GM23338 (cell line): ENCODE measurements around the gene BMP3. TPM values are rescaled to one million over a fixed set of nuclear protein-coding genes. Genes with fewer than 3 reads are reported as not detected.
"Not testable (repeated sequence)": the region's sequence is repeated elsewhere in the genome, so short reads cannot be mapped to it uniquely, and the experiment has no call there.

Source experiments
- ATAC-seq: fragments of 200-7000 bp; cut with Tn5 transposase; 3 replicates; pipeline ENCODE4 v1.9.1; 2020
- DNase-seq: peaks from one replicate; pipeline ENCODE4 v3.0.0-alpha.2; 2015; ENCODE audit warnings: low spot score
- H2AFZ ChIP-seq: fragments of 200-600 bp; sonication (generic); 2 replicates; pipeline ENCODE4 v1.8.0; 2016; ENCODE audit warnings: antibody characterized with exemption, mild to moderate bottlenecking, moderate library complexity
- H3F3A ChIP-seq: fragments of 200-600 bp; sonication (generic); replicated peaks from 2 replicates; pipeline ENCODE4 v1.8.0; 2017; ENCODE audit warnings: antibody characterized with exemption, mixed run types, low read depth
- H3K27ac ChIP-seq: fragments of 200-600 bp; sonication (generic); 2 replicates; pipeline ENCODE4 v1.6.1; 2016; ENCODE audit warnings: low read depth
- H3K27me3 ChIP-seq: fragments of 200-600 bp; sonication (generic); 2 replicates; pipeline ENCODE4 v1.8.0; 2016; ENCODE audit warnings: mild to moderate bottlenecking, mixed run types, moderate library complexity; ENCODE audit not compliant: insufficient read depth
- H3K36me3 ChIP-seq: fragments of 200-600 bp; sonication (generic); 2 replicates; pipeline ENCODE4 v1.8.0; 2016; ENCODE audit warnings: mild to moderate bottlenecking; ENCODE audit not compliant: insufficient read depth
- H3K4me1 ChIP-seq: fragments of 200-600 bp; sonication (generic); 2 replicates; pipeline ENCODE4 v1.8.0; 2016; ENCODE audit warnings: mild to moderate bottlenecking, moderate library complexity; ENCODE audit not compliant: insufficient read depth
- H3K4me2 ChIP-seq: fragments of 200-600 bp; sonication (generic); 2 replicates; pipeline ENCODE4 v1.7.1; 2017; ENCODE audit warnings: mixed run types
- H3K4me3 ChIP-seq: fragments of 200-600 bp; sonication (generic); 2 replicates; pipeline ENCODE4 v1.6.1; 2016; ENCODE audit warnings: mixed run types
- H3K79me2 ChIP-seq: fragments of 200-600 bp; sonication (generic); replicated peaks from 2 replicates; pipeline ENCODE4 v1.8.0; 2017; ENCODE audit warnings: mild to moderate bottlenecking; ENCODE audit not compliant: insufficient read depth
- H3K9me2 ChIP-seq: fragments of 200-600 bp; sonication (generic); 2 replicates; pipeline ENCODE4 v1.8.0; 2017; ENCODE audit not compliant: insufficient read depth
- H4K20me1 ChIP-seq: fragments of 200-600 bp; sonication (generic); replicated peaks from 2 replicates; pipeline ENCODE4 v1.8.0; 2017; ENCODE audit warnings: mild to moderate bottlenecking; ENCODE audit not compliant: insufficient read depth
- H3K27ac Mint-ChIP-seq: 2 replicates; pipeline ENCODE4 v1.8.0; 2020; ENCODE audit warnings: inconsistent platforms, mild to moderate bottlenecking, moderate library complexity, mixed read lengths
- H3K27me3 Mint-ChIP-seq: 3 replicates; pipeline ENCODE4 v1.8.0; 2022; ENCODE audit warnings: low read depth, mild to moderate bottlenecking, moderate library complexity, mixed read lengths, inconsistent platforms; ENCODE audit not compliant: insufficient read depth, poor library complexity
- H3K36me3 Mint-ChIP-seq: 3 replicates; pipeline ENCODE4 v1.8.0; 2021; ENCODE audit warnings: low read depth, mild to moderate bottlenecking, inconsistent platforms, moderate library complexity, mixed read lengths
- H3K4me1 Mint-ChIP-seq: 3 replicates; pipeline ENCODE4 v1.8.0; 2020; ENCODE audit warnings: mild to moderate bottlenecking, inconsistent platforms, mixed read lengths
- H3K4me3 Mint-ChIP-seq: 3 replicates; pipeline ENCODE4 v1.8.0; 2021; ENCODE audit warnings: moderate library complexity, mild to moderate bottlenecking, inconsistent platforms, mixed read lengths
- H3K9me3 Mint-ChIP-seq: 3 replicates; pipeline ENCODE4 v1.8.0; 2020; ENCODE audit warnings: moderate library complexity, mild to moderate bottlenecking, inconsistent platforms, mixed read lengths
- CREB1 ChIP-seq: fragments of 250-450 bp; sonication (Bioruptor Pico); IDR thresholded peaks from 2 replicates; pipeline ENCODE4 v1.5.0; 2020; ENCODE audit warnings: low read depth, mild to moderate bottlenecking, moderate library complexity
- EZH2phosphoT487 ChIP-seq: fragments of 200-600 bp; sonication (generic); IDR thresholded peaks from one replicate; pipeline ENCODE4 v1.8.1; 2018; ENCODE audit warnings: antibody characterized with exemption; ENCODE audit not compliant: unreplicated experiment
- POLR2AphosphoS5 ChIP-seq: IDR thresholded peaks from 2 replicates; pipeline ENCODE4 v1.6.1; 2016; ENCODE audit warnings: antibody characterized with exemption, low read depth
- ZNF114 ChIP-seq: fragments of 250-450 bp; sonication (Bioruptor Pico); IDR thresholded peaks from 2 replicates; pipeline ENCODE4 v1.5.0; 2020; ENCODE audit warnings: mild to moderate bottlenecking, moderate library complexity
- ZNF331 ChIP-seq: fragments of 250-450 bp; sonication (Bioruptor Pico); IDR thresholded peaks from 2 replicates; pipeline ENCODE4 v1.5.0; 2020; ENCODE audit warnings: low read depth, mild to moderate bottlenecking, moderate library complexity
- polyA plus RNA-seq: library from polyadenylated mRNA; unstranded; fragments of >200 nt; fragmentation: Nextera tagmentation; extraction: Ambion mirVana; gene quantifications from 2 replicates; pipeline ENCODE4 v1.2.1, GENCODE V29; 2016
- total RNA-seq: library from RNA; depleted of rRNA; stranded (reverse); fragments of >200 nt; shearing (Covaris generic); gene quantifications from 2 replicates; pipeline ENCODE4 v1.2.3, GENCODE V29; 2014
- TF ChIP-seq, protein P1 (sequence below): IDR thresholded peaks from 2 replicates; pipeline ENCODE4 v1.6.1; 2016; ENCODE audit warnings: antibody characterized with exemption
- TF ChIP-seq, protein P2 (sequence below): IDR thresholded peaks from one replicate; pipeline ENCODE4 v1.6.1; 2018; ENCODE audit warnings: antibody characterized with exemption; ENCODE audit not compliant: unreplicated experiment

The BMP3 gene
- total and polyA plus RNA-seq, 2 experiments from 2014 or later, result 0.10 TPM; not detected in 1

DNA sequence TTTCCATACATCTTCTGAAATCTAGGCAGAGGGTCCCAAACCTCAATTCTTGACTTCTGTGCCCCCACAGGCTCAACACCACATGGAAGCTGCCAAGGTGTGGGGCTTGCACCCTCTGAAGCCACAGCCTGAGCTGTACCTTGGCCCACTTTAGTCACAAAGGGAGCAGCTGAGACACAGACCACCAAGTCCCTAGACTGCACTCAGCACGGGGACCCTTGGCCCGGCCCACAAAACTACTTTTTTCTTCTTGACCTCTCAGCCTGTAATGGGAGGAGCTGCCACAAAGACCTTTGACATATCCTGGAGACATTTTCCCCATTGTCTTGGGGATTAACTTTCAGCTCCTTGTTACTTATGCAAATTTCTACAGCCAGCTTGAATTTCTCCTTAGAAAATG is 13.9 kb upstream of the BMP3 start:
- not testable (repeated sequence) for H3K27me3 Mint-ChIP-seq, H3K4me1 Mint-ChIP-seq, H3K4me3 ChIP-seq, H3K27me3 ChIP-seq, H3K4me1 ChIP-seq, H3K4me2 ChIP-seq, H3K4me3 Mint-ChIP-seq, H3K27ac ChIP-seq, H3K27ac Mint-ChIP-seq, H3K79me2 ChIP-seq, ATAC-seq, DNase-seq, H4K20me1 ChIP-seq, H3K9me2 ChIP-seq, H3F3A ChIP-seq, H2AFZ ChIP-seq, H3K36me3 ChIP-seq
- H3K36me3 Mint-ChIP-seq, result peaks cover 19% of the 10 kb centered on the region; the same call in 2 of the 3 replicates
- H3K9me3 Mint-ChIP-seq, result peaks cover 32% of the 10 kb centered on the region

DNA sequence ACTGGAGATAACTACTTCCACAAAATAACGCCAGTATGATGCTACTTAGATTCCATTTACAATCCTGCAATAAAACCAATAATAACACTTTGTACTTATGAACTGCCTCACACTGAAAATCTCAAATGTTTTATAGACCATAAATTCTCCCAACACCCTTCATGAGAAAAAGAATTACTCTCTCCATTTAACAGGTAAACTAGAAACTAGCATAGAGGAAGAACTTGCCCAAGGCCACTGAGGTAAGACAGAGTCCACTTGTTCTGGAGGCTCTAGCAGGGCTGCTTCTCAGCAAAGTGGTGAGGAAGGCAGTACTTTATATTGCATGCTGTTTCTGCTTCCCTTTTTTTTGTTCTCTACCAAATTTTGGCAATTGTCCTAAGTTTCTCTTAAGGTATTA is 11.5 kb upstream of the BMP3 start:
- DNase-seq (no peak), ATAC-seq (no peak)
- Mint-ChIP-seq H3K9me3 (peaks cover 26% of the 10 kb centered on the region), H3K27ac (no peak overlapping the region), H3K4me3 (no peak overlapping the region), H3K36me3 (peaks cover 19% of the 10 kb centered on the region; the same call in 2 of the 3 replicates), H3K27me3 (no peaks in the 10 kb centered on the region), H3K4me1 (peaks cover 3% of the 10 kb centered on the region)
- Histone ChIP-seq H3K27me3 (no peaks in the 10 kb centered on the region), H3K9me2 (0 out of 2 replicates have a peak, but pooled peaks cover 3% of the 10 kb centered on the region), H3K79me2 (no peaks in the 10 kb centered on the region), H3F3A (no peaks in the 10 kb centered on the region), H2AFZ (no peak overlapping the region), H3K4me1 (no peaks in the 10 kb centered on the region), H3K4me2 (no peak overlapping the region), H3K4me3 (no peak overlapping the region), H3K36me3 (no peaks in the 10 kb centered on the region), H3K27ac (no peak overlapping the region), H4K20me1 (no peaks in the 10 kb centered on the region)
- TF ChIP-seq CREB1 (CRISPR knock-in tag) (no peak), ZNF114 (CRISPR knock-in tag) (no peak), POLR2AphosphoS5 (no peak)

DNA sequence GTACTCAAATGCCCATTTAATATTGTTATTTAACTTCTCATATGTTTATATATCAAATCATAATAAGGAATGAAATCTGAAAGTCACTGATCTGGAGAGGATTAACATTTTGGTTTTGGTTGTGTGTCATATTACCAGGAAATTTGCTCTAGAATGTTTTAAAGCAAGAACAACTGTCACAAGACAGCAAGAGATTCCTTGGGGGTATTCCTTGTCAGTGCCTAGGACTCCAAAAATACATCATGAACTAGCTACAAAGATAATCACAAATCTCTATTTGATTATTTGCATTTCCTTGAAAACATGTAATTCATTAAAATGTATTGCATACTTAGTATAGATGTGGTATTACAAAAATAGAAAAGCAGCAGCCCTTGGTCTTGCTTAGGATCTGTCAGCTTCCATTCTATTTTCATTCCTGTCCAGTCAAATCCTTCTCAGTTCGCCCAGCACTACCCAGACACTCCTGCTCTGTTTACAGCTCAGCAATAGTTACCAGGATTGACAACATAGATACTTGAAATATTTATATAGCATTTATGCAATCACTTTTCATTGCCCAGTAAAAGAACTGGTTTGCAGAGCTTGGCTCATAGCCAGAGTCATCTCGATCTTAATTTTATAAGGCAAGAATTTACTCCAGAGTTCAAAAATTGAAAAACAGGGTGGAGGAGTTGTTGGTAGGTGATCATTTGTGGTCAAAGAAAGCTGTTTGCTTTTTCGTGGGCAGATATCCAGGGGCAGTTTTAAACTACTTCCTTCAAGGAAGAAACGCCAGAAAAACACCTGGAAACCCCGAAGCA is 9.2 kb upstream of the BMP3 start:
- ATAC-seq (no peak), DNase-seq (no peak)
- TF ChIP-seq POLR2AphosphoS5, result no peak
- no peak for TF ChIP-seq ZNF114 (CRISPR knock-in tag)
- TF ChIP-seq, protein P1, sequence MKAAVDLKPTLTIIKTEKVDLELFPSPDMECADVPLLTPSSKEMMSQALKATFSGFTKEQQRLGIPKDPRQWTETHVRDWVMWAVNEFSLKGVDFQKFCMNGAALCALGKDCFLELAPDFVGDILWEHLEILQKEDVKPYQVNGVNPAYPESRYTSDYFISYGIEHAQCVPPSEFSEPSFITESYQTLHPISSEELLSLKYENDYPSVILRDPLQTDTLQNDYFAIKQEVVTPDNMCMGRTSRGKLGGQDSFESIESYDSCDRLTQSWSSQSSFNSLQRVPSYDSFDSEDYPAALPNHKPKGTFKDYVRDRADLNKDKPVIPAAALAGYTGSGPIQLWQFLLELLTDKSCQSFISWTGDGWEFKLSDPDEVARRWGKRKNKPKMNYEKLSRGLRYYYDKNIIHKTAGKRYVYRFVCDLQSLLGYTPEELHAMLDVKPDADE, result no peak
- no peak for TF ChIP-seq ZNF331 (CRISPR knock-in tag)
- TF ChIP-seq, protein P2, sequence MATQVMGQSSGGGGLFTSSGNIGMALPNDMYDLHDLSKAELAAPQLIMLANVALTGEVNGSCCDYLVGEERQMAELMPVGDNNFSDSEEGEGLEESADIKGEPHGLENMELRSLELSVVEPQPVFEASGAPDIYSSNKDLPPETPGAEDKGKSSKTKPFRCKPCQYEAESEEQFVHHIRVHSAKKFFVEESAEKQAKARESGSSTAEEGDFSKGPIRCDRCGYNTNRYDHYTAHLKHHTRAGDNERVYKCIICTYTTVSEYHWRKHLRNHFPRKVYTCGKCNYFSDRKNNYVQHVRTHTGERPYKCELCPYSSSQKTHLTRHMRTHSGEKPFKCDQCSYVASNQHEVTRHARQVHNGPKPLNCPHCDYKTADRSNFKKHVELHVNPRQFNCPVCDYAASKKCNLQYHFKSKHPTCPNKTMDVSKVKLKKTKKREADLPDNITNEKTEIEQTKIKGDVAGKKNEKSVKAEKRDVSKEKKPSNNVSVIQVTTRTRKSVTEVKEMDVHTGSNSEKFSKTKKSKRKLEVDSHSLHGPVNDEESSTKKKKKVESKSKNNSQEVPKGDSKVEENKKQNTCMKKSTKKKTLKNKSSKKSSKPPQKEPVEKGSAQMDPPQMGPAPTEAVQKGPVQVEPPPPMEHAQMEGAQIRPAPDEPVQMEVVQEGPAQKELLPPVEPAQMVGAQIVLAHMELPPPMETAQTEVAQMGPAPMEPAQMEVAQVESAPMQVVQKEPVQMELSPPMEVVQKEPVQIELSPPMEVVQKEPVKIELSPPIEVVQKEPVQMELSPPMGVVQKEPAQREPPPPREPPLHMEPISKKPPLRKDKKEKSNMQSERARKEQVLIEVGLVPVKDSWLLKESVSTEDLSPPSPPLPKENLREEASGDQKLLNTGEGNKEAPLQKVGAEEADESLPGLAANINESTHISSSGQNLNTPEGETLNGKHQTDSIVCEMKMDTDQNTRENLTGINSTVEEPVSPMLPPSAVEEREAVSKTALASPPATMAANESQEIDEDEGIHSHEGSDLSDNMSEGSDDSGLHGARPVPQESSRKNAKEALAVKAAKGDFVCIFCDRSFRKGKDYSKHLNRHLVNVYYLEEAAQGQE, result no peak
- TF ChIP-seq EZH2phosphoT487, result no peak
- no peak for TF ChIP-seq CREB1 (CRISPR knock-in tag)

More for the DNA sequence above, 9.2 kb upstream of the BMP3 start:
- H3K36me3 Mint-ChIP-seq, result peaks cover 8% of the 10 kb centered on the region; the same call in 1 of the 3 replicates
- no peaks in the 10 kb centered on the region for H4K20me1 ChIP-seq
- H3F3A ChIP-seq, result no peaks in the 10 kb centered on the region
- no peak overlapping the region for H3K27ac Mint-ChIP-seq
- H3K4me1 ChIP-seq, result no peaks in the 10 kb centered on the region
- H3K27me3 ChIP-seq, result no peaks in the 10 kb centered on the region
- H2AFZ ChIP-seq, result no peak overlapping the region
- H3K27me3 Mint-ChIP-seq, result no peaks in the 10 kb centered on the region
- H3K4me3 Mint-ChIP-seq, result no peak overlapping the region
- H3K4me1 Mint-ChIP-seq, result peaks cover 7% of the 10 kb centered on the region
- H3K36me3 ChIP-seq, result no peaks in the 10 kb centered on the region
- H3K27ac ChIP-seq, result no peak overlapping the region
- 0 out of 2 replicates have a peak, but pooled peaks cover 3% of the 10 kb centered on the region for H3K9me2 ChIP-seq
- peaks cover 10% of the 10 kb centered on the region for H3K9me3 Mint-ChIP-seq
- H3K4me2 ChIP-seq, result no peak overlapping the region
- no peaks in the 10 kb centered on the region for H3K79me2 ChIP-seq
- no peak overlapping the region for H3K4me3 ChIP-seq
